Suppressor macrophage (primary cell): Measurements from ENCODE around the gene IBA57.
"Not testable (repeated sequence)": the region's sequence is repeated elsewhere in the genome, so short reads cannot be mapped to it uniquely, and the experiment has no call there.

Source experiments
- DNase-seq, 4 experiments: peaks; one replicate each; pipeline ENCODE4 v3.0.0-alpha.2; 2020 to 2022

The IBA57 gene

DNA sequence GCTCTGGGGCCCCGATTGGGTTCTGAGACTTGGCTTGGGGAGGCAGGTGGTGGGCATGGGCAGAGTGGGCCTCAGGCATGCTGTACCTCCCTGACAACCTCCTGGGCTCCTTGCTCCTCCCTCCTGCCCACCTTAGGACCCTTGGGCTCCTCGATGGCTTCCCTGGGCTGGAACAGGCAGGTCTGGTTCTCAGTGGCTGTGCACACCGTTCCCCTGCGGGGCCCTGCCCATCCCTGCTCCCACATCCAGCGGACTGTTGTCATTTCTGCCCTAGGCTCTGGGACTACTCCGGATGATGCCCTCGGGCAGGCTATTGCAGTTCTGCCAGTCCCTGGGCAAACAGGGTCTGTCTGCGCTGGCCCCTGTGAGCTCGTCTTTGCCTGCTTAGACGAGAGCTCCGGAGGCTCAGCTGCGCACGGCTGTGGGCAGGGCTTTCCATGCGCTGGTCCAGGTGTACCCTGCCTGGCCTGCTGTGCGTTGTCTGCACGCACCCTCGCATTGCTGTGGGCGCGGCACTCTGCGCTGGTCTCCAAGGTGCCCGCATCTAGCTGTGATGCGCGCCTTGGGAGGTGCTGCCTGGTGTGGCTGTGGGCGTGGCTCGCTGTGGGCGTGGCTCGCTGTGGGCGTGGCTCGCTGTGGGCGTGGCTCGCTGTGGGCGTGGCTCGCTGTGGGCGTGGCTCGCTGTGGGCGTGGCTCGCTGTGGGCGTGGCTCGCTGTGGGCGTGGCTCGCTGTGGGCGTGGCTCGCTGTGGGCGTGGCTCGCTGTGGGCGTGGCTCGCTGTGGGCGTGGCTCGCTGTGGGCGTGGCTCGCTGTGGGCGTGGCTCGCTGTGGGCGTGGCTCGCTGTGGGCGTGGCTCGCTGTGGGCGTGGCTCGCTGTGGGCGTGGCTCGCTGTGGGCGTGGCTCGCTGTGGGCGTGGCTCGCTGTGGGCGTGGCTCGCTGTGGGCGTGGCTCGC, 8.2 kb downstream of the IBA57 start:
- not testable (repeated sequence) for DNase-seq

DNA sequence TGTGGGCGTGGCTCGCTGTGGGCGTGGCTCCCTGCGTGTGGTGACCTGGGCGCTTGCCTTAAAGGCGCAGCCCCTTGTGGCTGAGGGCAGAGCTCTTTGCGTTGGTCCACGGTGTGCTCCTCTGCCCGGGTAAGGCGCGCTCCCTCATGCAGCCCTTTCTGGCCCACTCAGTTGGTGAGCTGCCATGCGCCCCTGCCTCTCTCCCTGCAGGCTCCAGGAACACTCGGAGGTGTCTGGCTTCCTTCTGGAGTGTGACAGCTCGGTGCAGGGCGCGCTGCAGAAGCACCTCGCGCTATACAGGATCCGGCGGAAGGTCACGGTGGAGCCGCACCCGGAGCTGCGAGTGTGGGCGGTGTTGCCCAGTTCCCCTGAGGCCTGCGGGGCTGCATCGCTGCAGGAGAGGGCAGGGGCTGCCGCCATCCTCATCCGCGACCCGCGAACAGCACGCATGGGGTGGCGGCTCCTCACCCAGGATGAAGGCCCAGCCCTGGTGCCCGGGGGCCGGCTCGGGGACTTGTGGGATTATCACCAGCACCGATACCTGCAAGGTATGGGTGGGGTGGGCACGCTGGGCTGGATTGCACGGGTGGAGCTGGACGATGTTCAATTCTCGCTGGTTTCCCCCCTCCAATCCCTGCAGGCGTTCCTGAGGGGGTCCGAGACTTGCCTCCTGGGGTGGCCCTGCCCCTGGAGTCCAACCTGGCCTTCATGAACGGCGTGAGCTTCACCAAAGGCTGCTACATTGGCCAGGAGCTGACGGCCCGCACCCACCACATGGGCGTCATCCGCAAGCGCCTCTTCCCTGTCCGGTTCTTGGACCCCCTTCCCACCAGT, 9.1 kb downstream of the IBA57 start:
- no peak for DNase-seq

DNA sequence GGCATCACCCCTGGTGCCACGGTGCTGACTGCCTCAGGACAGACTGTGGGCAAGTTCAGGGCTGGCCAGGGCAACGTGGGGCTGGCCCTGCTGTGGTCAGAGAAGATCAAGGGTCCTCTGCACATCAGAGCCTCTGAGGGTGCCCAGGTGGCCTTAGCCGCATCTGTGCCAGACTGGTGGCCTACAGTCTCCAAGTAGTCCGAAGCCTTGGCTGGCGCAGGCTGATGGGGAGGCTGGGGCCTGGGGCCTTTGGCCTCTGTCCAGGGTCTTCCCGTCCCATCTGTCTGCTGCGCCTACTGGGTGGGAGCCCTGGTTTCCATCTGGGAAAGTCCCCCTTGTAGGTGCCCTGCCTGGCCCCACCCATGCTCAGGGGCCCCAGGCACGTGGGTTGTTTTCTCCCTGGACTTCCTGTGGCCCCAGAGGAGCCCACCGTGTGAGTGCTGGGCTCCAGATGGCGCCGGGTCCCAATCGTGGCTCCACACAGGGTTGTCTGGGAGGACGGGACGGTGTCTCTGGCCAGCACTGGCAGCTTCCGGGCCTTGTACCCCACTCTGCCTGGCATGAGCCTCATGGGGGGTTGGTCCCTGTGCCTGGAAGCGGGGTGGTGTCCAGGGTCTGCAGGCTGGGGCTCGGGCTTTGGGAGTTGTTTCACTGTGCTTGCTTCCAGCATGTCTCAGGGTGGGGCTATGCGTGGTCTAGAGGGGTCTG, 9.9 kb downstream of the IBA57 start:
- no peak for DNase-seq

DNA sequence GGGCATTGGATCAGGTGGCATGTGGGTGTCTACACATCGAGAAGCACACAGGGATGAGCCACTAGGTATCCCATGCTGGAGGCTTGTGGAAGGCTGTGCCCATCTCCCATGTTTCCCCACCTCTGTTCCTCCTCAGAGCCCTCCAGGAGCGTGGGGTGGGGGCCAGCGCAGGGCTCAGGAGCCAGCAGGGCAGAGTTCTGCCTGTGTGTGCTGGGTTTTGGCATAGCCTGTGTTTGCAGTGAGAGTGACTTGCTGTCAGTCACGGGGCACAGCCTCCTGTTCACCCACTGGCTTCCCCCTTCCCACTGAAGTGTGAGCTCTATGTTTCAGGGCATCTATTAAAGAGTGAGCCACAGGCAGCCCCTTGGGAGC, 10.4 kb downstream of the IBA57 start:
- no peak for DNase-seq

DNA sequence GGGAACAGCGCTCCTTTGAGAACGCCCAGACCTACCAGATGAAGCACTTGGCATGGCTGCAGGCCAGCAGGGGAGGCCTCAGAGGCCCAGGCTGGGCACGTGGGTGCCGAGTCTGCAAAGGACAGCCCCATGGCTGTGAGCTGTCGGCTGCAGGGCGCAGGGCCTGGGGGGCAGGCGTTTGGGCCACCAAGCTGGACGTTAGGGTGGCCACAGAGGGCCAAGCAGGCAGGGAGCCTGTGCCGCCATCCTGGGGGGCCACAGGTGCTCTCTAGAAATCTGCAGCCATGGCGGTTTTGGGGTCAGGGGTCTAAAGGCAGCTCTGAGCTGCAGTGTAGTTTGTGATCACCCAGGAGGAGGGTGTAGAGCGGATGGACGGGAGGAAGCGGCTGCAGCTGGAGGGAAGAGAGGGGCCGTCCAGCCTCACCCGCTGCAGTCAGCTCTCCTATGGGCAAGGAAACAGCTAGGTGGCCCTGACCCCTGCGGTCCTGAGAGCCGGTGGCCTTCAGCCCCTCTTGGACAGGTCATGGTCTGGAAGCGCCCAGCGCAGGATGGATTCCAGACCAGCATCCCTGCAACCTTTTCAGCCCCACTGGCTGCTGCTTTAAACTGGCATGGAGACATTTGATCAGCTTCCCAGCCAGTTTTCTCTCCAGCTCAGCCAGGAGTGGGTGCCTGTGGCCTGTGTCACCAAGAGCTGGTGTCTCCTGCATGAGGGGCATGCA, 11.0 kb downstream of the IBA57 start:
- DNase-seq, result no peak

DNA sequence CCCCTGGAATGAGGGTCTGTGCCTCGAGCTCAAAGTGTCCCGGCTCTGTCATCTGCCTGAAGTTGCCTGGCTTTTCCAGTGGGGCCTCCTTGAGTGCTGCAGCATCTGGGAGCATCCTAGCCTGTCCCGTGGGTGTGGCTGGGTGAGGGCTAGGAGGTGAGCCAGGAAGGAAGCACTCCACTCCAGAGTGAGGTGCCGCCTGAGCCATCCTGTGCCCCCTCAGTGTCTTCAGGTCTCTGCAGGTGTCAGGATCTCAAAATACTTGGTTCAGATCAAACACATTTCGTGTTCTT, 11.5 kb downstream of the IBA57 start:
- DNase-seq, result no peak

DNA sequence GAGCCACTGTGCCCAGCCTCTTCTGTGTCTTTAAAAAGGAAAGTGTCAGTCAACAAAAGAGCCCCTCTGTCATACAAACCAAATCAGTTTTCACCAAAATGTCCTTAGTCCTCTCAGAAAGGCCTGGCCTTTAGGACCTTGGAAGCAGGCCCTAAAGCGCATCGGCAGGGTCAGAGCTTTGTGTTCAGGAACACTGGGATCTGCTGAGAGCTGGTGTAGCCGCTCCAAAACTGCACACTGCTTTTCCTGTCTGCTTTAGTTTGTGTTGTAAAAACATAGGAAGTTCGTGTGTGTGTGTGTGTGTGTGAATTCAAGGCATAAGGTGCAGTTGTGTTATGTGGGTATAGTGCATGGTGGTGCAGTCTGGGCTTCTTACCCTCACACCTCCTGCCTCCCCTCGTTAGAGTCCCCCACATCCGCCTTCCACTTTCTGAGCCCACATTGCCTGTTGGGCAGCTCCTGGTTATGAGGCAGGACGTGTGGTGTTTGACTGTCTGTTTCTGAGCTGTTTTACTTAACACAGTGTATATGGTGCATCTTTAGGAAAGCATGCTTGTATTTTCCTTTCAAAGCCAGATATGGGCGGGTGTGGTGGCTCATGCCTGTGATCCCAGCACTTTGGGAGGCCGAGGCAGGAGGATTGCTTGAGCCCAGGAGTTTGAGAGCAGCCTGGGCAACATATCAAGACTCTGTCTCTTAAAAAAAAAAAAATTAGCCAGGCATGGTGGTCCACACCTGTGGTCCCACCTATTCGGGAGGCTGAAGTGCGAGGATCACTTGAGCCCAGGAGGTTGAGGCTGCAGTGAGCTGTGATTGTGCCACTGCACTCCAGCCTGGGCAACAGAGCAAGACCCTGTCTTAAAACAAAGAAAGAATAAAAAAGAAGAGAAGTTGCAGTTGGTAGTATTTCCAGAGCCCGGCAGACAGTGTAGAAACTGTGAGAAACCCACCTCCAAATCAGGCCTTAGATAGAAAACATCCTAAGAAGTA, 12.4 kb downstream of the IBA57 start:
- DNase-seq, result no peak

DNA sequence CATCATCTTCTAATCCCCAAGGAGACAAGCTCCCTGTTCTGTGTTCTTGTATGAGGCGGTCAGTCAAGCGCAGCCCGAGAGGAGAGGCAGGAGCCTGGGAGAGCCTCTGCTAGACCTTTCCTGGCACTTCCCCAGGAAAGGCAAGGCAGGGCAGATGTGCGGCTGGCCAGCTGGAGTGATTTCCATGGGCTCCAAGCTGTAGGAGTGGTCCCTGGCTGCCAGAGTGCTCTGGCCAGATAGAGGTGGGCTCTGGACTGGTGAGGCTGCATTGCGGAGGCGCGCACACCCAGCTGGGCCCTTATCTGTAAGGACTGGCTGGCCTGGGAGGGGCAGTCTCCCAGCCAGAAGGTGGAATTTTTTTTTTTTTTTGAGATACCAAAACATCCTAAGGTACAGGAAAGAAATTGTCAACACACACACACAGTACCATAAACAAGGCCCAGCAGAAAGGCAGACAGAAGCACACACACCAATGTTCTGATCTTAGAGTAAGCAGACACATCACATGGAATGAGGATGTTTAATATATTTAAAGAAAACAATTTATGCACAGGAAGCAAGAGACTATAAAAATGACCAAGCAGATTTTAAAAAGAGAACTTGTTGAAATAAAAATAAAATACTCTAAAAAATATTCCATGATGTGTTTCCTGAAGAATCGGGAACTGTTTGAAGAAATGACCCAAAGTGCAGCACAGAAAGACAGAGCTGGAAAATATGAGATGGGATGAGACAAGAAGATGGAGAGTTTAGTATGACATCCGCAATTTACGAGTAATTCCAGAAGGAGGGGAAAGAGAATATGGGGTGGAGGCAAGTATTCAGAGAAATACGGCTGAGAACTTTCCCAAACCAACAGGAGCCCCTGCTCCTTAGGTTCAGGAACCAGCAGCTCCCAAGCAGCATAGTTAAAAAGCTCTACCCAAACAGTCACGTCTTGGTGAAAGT, 13.4 kb downstream of the IBA57 start:
- DNase-seq, result peak; percentile 19 to 69 (median 32)

DNA sequence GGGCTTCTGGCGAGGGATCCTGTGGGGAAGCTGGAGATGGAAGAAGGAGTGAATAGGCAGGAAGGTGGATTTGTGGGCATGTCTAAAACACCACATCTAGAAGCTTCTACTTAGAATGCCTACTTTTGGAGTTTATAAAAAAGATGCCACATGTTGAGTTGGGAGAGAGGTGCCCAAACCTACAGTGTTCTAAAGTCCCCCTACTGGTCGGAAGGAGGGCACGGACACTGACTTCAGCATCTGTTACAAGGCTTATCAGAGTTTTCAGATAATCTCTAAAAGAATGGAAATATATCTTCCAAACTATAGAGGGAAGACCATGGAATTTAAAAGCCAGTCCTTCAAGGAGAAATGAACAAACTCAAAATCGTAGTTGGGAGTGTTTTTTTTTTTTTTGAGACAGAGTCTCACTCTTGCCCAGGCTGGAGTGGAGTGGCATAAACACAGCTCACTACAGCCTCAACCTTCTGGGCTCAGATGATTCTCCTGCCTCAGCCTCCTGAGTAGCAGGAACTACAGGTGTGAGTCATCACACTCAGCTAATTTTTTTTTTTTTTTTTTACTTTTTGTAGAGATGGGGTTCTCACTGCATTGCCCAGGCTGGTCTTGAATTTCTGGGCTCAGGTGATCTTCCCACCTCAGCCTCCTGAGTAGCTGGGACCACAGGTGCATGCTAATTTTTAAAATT, 14.8 kb downstream of the IBA57 start:
- peak in 3 of 4 experiments; percentile 25 to 42 (median 28) for DNase-seq

DNA sequence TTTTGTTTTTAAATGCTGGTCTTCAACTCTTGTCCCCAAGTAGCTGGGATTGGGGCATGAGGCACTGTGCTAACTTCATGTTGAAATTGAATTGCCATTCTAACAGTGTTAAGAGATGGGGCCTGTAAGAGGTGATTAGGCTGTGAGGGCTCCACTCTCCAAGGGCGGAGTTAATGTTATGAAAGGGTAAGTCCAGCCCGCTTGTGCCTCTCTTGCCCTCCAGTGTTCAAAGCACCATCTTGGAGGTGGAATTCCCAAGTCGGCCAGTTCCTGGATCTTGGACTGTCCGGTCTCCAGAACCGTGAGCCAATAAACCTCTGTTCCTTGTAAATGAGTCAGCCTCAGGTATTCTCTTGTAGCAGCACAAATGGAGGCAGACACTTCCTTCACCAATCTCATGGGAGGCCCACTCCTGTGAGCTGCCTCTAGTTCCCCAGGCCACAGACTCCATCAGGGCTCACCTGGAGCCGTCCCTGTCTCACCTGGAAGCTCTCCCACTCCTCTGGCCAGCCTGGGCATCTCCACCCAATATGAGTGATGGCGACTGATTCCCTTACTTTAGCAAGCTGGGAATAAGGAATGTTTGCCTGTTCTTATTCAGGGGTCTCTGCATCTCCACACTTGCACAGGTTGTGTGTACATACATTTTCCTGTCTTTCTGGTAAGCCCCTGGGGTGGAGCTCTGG, 15.5 kb downstream of the IBA57 start:
- DNase-seq, result no peak

DNA sequence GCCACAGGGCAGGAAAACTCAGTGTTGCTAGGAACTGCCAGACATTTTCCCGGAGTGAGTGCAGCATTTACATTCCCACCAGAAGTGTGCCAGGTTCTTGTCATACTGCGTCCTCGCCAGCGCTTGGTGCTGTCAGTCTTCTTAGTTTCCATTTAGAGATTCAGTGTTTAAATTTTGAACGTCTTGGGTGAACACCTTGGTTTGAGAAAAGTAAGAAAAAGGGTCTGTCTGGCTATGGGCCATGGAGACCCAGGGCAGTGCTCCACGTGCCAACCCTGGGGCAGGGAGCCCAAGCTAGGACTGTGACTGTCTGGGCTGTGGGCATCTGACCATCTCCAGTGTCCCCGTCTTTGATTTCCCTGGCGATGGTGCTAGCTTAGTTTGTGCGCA, 16.0 kb downstream of the IBA57 start:
- no peak for DNase-seq

DNA sequence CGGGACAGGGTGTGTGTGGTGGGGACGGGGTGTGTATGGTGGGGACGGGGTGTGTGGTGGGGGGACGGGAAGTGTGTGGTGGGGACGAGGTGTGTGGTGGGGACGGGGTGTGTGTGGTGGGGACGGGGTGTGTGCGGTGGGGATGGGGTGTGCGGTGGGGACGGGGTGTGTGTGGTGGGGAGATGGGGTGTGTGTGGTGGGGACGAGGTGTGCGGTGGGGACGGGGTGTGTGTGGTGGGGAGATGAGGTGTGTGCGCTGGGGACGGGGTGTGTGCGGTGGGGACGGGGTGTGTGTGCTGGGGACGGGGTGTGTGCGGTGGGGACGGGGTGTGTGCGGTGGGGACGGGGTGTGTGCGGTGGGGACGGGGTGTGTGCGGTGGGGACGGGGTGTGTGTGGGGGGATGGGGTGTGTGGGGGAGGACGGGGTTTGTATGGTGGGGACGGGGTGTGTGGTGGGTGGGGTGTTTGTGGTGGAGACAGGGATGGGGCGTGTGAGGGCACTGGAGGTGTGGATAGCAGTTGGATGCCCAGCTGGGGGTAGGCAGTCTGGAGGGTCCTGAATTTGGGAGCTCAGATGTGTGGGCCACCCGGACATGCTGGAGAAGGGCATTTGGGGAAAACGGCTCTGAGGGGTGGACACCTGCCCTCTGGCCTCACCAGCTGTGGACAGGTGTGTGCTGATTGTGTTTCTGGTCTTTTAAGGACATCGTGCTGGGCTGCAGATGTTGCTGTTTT, 16.9 kb downstream of the IBA57 start:
- no peak for DNase-seq

DNA sequence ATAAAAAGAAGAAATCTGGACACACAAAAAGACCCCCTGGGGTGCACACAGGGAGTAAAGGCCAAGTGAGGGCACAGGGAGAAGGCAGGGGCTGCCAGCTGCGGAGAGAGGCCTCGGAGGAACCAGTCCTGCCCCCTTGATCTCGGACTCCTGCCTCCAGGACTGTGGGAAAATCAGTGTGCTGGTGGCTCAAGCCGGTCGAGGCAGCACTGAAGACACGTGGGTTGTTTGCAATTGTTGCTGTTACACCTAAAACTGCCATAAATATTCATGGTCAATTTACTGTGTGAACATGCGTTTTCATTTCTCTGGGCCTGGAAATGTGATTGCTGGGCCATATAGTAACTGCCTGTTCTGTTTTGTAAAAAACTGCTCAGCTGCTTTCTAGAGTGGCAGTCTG, 18.5 kb downstream of the IBA57 start:
- DNase-seq, result no peak

DNA sequence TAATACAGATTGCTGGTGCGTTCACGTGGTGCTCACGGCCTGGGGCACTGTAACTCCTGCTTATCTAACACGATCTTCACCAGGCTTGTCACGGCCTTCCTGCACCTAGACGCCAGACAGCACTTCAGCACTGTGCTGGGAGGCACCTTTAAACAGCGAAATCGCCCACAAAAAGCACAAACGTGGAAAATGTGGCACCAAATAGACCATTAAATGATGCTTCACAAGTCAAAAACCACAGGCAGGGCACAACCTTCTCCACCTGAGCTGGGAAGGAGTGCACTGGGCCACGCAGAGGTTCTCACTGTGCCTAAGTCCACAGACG, 20.0 kb downstream of the IBA57 start:
- no peak for DNase-seq

DNA sequence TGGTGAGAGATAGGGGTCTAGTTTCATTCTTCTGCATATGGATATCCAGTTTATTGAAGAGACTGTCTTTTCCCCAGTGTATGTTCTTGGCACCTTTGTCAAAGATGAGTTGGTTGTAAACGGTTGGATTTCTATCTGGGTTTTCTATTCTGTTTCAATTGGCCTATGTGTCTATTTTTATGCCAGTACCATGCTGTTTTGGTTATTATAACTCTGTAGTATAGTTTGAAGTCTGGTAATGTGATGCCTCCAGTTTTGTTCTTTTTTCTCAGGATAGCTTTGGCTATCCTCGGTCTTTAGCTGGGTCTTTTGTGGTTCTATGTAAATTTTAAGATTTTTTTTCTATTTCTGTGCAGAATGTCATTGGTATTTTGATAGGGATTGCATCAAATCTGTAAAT, 22.6 kb downstream of the IBA57 start:
- not testable (repeated sequence) for DNase-seq

DNA sequence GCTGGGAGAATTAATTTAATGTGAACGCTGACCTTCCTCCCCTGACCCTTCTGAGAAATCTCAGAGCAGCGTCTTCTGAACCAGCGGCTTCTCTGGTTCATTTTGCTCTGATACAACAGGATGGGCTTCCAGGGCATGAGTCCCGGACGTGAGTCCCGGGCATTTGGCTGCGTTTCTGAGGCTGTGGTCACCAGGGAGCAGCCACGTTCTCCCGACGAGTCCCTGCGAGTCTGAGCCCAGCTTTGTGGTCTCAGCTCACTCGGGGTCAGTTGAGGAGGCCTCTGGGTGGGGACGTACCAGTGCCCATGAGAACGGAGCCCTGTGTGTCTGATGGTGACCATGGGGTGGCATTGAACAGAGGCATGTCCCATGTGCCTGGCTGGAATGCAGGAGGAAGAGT, 24.6 kb downstream of the IBA57 start:
- no peak for DNase-seq

DNA sequence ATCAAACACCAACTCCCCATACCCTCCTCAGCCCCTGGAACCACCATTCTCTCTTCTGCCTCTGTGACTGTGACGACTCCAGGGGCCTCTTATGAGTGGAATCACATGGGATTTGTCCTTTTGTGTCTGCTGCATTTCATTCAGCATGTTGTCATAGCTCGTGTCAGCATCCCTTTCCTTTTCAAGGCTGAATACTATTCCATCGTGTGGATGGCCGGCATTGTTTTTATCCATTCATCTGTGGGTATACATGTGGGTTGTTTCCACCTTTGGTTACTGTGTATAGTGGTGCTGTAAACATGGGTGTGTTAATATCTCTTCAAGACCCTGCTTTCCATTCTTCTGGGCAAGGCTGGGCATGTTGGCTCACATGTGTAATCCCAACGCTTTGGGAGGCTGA, 25.2 kb downstream of the IBA57 start:
- no peak for DNase-seq

DNA sequence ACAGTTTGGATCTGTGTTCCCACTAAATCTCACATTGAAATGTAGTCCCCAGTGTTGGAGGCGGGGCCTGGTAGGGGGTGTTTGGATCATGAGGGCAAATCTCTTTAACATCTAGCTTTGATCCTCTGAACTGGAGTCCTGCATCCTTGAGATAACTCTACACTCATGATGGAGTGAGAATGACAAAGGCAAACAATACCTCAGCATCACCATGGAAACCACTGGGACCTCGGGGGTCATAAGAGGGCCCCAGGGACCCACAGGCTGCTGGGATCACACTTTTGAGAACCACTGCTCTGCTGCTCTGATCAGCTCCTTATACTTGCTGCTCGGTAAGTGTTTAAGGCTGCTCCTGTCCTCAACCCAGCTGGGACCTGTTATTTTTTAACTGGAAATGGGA, 28.8 kb downstream of the IBA57 start:
- DNase-seq, result no peak
